Measurements from ENCODE around the gene MDN1.
"Not testable (repeated sequence)": the region's sequence is repeated elsewhere in the genome, so short reads cannot be mapped to it uniquely, and the experiment has no call there.

Gene MDN1

DNA sequence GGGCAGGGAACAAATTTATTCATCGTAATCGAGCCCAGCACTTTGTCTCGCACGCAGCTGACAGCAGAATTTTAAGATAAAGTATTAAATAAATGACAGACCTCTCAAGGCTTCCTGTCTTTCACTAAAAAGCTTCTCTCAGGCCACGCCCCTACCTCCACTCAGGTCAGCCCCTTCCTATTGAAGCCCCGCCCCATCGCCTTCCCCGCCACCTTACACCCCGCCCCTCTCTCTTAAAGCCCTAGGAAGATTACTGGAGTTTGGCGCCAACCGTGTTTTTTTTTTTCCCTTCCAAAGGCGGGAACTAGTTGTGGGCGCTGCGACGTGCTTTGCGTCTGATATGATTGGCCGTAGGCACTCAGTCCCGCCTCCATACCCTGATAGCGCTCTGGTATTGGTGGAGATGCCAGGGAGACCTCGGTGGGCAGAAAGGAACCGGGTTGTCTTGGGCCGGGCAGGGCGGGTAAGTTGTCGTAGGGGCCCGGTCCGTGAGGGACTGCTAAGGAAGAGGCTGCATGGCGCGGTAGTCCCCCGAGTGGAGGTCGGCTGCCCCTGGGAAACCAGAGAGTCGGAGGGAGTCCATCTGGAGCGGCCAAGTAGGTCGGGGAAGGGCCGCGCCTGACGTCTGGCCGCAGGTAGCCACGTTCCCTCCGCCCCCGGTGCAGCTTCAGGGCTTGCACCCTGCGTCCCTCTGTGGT is 10.0 kb upstream of the MDN1 start, which contains the start of gene CASP8AP2:
Gene CASP8AP2, plus strand, starts transcription at position 409 of the 698 bp plus-strand sequence.
- peak within 1 kb of the TSS; percentile 84 for H2AFZ ChIP-seq (ENCODE audit: low read length)
- DNase-seq: peak; percentile 99
- peak within 1 kb of the TSS; percentile 75 for H3K27ac ChIP-seq (ENCODE audit: low read length)
- peak within 1 kb of the TSS; percentile 95 for H3K4me2 ChIP-seq (ENCODE audit: low read depth, low read length)
- H3K27me3 ChIP-seq (replicated peaks; ENCODE audit: insufficient read depth, low read length): no peaks in the 10 kb centered on the region
- peak within 1 kb of the TSS; percentile 92 for H3K9ac ChIP-seq (ENCODE audit: low read length)
- H3K4me3 ChIP-seq (ENCODE audit: low read length): peak within 1 kb of the TSS; percentile 88
- peaks cover 7% of the 10 kb centered on the region for H3F3A ChIP-seq (ENCODE audit: insufficient read depth, low read length)
- TF ChIP-seq EZH2phosphoT487 (IDR thresholded peaks at IDR 0.05; ENCODE audit: low read length) (no peak), EZH2 (optimal IDR thresholded peaks at IDR 0.05; ENCODE audit: low read depth, low read length) (no peak), CTCF (IDR thresholded peaks at IDR 0.05; ENCODE audit: low read length) (no peak)
- peaks cover under 1% of the 10 kb centered on the region; the same call in 1 of the 2 replicates for H3K4me1 ChIP-seq (ENCODE audit: low read length)
- no peaks in the 10 kb centered on the region for H3K9me2 ChIP-seq (replicated peaks; ENCODE audit: insufficient read depth, low read length)
- peaks cover 2% of the 10 kb centered on the region; the same call in 1 of the 2 replicates for H4K20me1 ChIP-seq (ENCODE audit: insufficient read depth, low read length)
- H3K36me3 ChIP-seq (replicated peaks; ENCODE audit: insufficient read depth, low read length): peaks cover 4% of the 10 kb centered on the region; the same call in 1 of the 2 replicates
- H3K79me2 ChIP-seq (ENCODE audit: low read length): peaks cover 29% of the 10 kb centered on the region
- no peaks in the 10 kb centered on the region for H3K9me3 ChIP-seq (replicated peaks; ENCODE audit: insufficient read depth, low read length)

GRCh38 chr6:89828988-89829471 is 9.4 kb upstream of the MDN1 start:
- Histone ChIP-seq H3K9me3 (replicated peaks; ENCODE audit: insufficient read depth, low read length) (no peaks in the 10 kb centered on the region), H3K4me3 (ENCODE audit: low read length) (peak overlapping the region; percentile 88), H3K36me3 (replicated peaks; ENCODE audit: insufficient read depth, low read length) (peaks cover 4% of the 10 kb centered on the region; the same call in 1 of the 2 replicates), H3K9me2 (replicated peaks; ENCODE audit: insufficient read depth, low read length) (no peaks in the 10 kb centered on the region), H3K4me2 (ENCODE audit: low read depth, low read length) (peak overlapping the region; percentile 69), H3K27ac (ENCODE audit: low read length) (peak overlapping the region; percentile 75), H3K9ac (ENCODE audit: low read length) (peak overlapping the region; percentile 84), H3F3A (ENCODE audit: insufficient read depth, low read length) (peaks cover 7% of the 10 kb centered on the region), H3K79me2 (ENCODE audit: low read length) (peaks cover 29% of the 10 kb centered on the region), H2AFZ (ENCODE audit: low read length) (peak overlapping the region; percentile 84), H3K27me3 (replicated peaks; ENCODE audit: insufficient read depth, low read length) (no peaks in the 10 kb centered on the region), H3K4me1 (ENCODE audit: low read length) (no peaks in the 10 kb centered on the region), H4K20me1 (ENCODE audit: insufficient read depth, low read length) (no peaks in the 10 kb centered on the region)
- TF ChIP-seq CTCF (IDR thresholded peaks at IDR 0.05; ENCODE audit: low read length) (no peak), EZH2 (optimal IDR thresholded peaks at IDR 0.05; ENCODE audit: low read depth, low read length) (no peak), EZH2phosphoT487 (IDR thresholded peaks at IDR 0.05; ENCODE audit: low read length) (no peak)
- DNase-seq: peak; percentile 23

- H3K27me3 ChIP-seq (replicated peaks; ENCODE audit: insufficient read depth, low read length); H3K9me3 ChIP-seq (replicated peaks; ENCODE audit: insufficient read depth, low read length); DNase-seq; H3F3A ChIP-seq (ENCODE audit: insufficient read depth, low read length); H4K20me1 ChIP-seq (ENCODE audit: insufficient read depth, low read length); H3K36me3 ChIP-seq (replicated peaks; ENCODE audit: insufficient read depth, low read length); H3K9me2 ChIP-seq (replicated peaks; ENCODE audit: insufficient read depth, low read length); H3K4me1 ChIP-seq (ENCODE audit: low read length): not testable (repeated sequence)
- peak overlapping the region; percentile 88 for H3K4me3 ChIP-seq (ENCODE audit: low read length)
- peaks cover 29% of the 10 kb centered on the region for H3K79me2 ChIP-seq (ENCODE audit: low read length)
- H2AFZ ChIP-seq (ENCODE audit: low read length): peak overlapping the region; percentile 84
- peak overlapping the region; percentile 69; the same call in 1 of the 2 replicates for H3K4me2 ChIP-seq (ENCODE audit: low read depth, low read length)
- peak overlapping the region; percentile 75; the same call in 1 of the 2 replicates for H3K27ac ChIP-seq (ENCODE audit: low read length)
- H3K9ac ChIP-seq (ENCODE audit: low read length): peak overlapping the region; percentile 84
These were observed 8.9 kb upstream of the MDN1 start for GRCh38 chr6:89828475-89828987.
